LNCAP (cell line): ENCODE measurements around the gene MMP21.
A peak's percentile ranks its signal among the peaks of the same experiment; 100 is the strongest.

Experiments used
- CTCF ChIP-seq: fragments of 450-650 bp; IDR thresholded peaks from 2 replicates; pipeline ENCODE4 v1.5.1; 2017; ENCODE audit warnings: mild to moderate bottlenecking

The MMP21 gene

GRCh38 chr10:125757742-125758141 is 17.9 kb downstream of the MMP21 start:
- no peak for TF ChIP-seq CTCF

- no peak for TF ChIP-seq CTCF
These were observed 18.7 kb downstream of the MMP21 start for GRCh38 chr10:125756853-125757487.

DNA sequence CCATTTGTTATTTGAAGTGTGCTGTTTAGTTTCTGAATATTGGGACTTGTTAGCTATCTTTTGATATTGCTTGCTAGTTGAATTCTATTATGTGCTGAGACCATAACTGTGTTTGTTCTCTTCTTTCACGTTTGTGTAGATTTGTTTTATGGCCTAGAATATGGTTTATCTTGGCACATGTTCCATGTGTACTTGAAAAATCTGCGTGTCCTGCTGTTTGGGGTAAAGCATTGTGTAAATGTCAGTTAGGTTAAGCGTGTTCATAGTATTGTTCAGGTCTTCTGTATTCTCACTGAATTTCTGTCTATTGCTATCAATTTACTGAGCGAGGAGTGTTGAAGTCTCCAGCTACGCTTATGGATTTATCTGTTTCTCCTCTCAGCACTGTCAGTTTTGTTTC is 19.4 kb downstream of the MMP21 start:
- TF ChIP-seq CTCF: no peak

DNA sequence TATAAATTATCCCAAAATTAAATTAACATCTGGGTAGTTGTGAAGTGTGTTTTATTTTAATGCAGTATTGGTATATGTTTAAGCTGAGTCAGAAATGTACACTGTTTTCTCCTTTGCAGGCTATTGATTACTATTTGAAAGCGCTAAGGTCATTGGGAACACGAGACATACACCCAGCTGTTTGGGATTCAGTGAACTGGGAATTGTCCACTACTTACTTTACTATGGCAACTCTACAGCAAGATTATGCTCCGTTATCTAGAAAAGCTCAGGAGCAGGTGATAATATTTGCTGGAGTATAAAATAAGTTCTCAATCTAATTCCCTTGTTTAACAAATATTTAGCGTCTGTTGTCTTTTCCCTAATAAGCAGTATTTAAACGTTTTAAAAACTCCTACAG is 28.2 kb downstream of the MMP21 start:
- TF ChIP-seq CTCF: no peak

DNA sequence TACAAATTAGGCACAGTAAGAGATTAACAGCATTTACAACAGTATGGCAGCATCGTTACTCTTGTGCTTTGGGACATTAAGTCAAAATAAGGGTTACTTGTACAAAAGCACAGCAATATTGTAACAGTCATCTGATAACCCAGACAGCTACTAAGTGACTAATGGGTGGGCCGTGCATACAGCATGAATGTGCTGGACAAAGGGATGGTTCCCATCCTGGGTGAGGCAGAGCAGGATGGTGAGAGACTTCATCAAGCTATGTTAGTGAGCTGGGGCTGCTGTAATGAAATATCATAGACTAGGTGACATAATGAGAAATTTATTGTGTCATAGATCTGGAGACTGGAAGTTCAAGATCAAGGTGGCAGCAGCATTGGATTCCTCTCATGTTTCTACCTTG is 30.7 kb downstream of the MMP21 start:
- no peak for TF ChIP-seq CTCF

DNA sequence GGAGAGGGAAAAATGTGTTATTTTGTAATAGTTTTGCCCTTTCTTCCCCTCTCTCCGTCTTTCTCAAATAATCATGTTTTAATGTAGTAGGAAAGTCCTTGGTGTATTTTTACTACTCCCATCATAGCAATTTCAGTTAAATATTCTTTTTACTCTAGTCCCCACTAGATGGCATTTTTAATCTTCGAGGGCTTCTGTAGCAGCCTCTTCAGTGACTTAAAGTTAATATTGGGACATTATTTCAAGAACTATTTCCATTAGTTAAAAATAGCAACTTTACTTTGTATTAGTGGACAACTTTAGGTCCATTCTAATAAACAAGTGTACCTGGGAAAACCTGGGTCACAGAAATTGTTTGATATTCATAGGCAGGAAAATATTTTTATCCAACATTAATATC is 33.2 kb downstream of the MMP21 start:
- TF ChIP-seq CTCF: peak; percentile 38; the same call in 1 of the 2 replicates

DNA sequence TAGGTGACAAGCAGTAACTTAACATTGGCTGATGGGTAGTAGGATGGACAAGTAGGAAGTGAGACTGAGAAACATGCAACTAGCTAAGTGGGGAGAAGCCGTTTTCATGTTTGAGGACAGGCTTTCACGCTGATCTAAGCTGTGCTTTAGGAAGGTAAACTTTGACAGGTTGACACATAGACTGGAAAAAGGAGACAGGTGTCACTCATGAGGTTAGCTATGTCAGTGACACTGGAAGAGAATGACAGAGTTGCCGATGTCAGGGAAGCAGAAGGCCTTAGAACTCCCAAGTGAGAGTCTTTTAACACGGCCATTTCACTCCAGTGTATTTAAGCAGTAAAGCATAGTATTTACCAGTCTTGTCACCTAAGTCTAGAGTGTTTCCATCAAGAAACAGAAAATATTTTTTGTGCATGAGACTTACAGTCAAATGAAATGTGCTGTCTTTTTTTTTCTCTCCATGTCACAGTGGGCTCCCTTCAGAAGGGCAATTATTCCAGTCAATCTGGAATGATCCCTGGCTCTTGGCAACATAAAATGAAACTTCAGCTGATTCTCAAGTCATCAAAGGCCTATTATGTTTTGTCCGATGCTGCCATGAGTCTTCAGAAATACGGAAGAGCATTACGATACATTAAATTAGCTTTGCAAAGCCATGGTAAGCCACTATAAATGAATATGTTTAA is 35.5 kb downstream of the MMP21 start:
- TF ChIP-seq CTCF: no peak
